ENCODE results near the gene HK1.

The HK1 gene

GRCh38 chr10:69407621-69408301, 129.5 kb downstream of the HK1 start:
- peak overlapping the region; percentile 7 for H3K4me3 ChIP-seq (ENCODE audit: control insufficient read depth, low read depth, low read length)
- DNase-seq (ENCODE audit: low read depth) = no peak
- TF ChIP-seq CTCF (conservative IDR thresholded peaks at IDR 0.05; ENCODE audit: control insufficient read depth, insufficient read depth, low read depth, low read length) = no peak

- H3K4me3 ChIP-seq (ENCODE audit: control insufficient read depth, low read depth, low read length) = peak overlapping the region; percentile 35
- TF ChIP-seq CTCF (conservative IDR thresholded peaks at IDR 0.05; ENCODE audit: control insufficient read depth, insufficient read depth, low read depth, low read length) = peak; percentile 50
- DNase-seq (ENCODE audit: low read depth) = peak; percentile 92
Measured at GRCh38 chr10:69408318-69409175, 130.3 kb downstream of the HK1 start.

GRCh38 chr10:69409176-69409495, 130.8 kb downstream of the HK1 start:
- no peak for TF ChIP-seq CTCF (conservative IDR thresholded peaks at IDR 0.05; ENCODE audit: control insufficient read depth, insufficient read depth, low read depth, low read length)
- DNase-seq (ENCODE audit: low read depth) = no peak

GRCh38 chr10:69409968-69410367, 131.7 kb downstream of the HK1 start:
- DNase-seq (ENCODE audit: low read depth) = peak; percentile 79
- no peak for TF ChIP-seq CTCF (conservative IDR thresholded peaks at IDR 0.05; ENCODE audit: control insufficient read depth, insufficient read depth, low read depth, low read length)
- H3K4me3 ChIP-seq (ENCODE audit: control insufficient read depth, low read depth, low read length) = no peak overlapping the region

More at GRCh38 chr10:69409176-69409495, 130.8 kb downstream of the HK1 start:
- peak overlapping the region; percentile 35 for H3K4me3 ChIP-seq (ENCODE audit: control insufficient read depth, low read depth, low read length)

- TF ChIP-seq CTCF (conservative IDR thresholded peaks at IDR 0.05; ENCODE audit: control insufficient read depth, insufficient read depth, low read depth, low read length) = no peak
- no peak overlapping the region for H3K4me3 ChIP-seq (ENCODE audit: control insufficient read depth, low read depth, low read length)
- no peak for DNase-seq (ENCODE audit: low read depth)
Measured at GRCh38 chr10:69410487-69410886, 132.2 kb downstream of the HK1 start.

GRCh38 chr10:69411476-69411875, 133.2 kb downstream of the HK1 start:
- TF ChIP-seq CTCF (conservative IDR thresholded peaks at IDR 0.05; ENCODE audit: control insufficient read depth, insufficient read depth, low read depth, low read length) = no peak
- DNase-seq (ENCODE audit: low read depth) = no peak
- H3K4me3 ChIP-seq (ENCODE audit: control insufficient read depth, low read depth, low read length) = no peak overlapping the region
